Stimulated activated CD8-positive, alpha-beta memory T cell treated with anti-CD3 and anti-CD28 coated beads, Interleukin-15, amount 100 ng/mL, for 48 hours (primary cell): ENCODE results near the gene YES1.

ENCODE experiments used
- DNase-seq, 2 donors: peaks; one replicate each; pipeline ENCODE4 v3.0.0-alpha.2; 2020; ENCODE audit warnings: low read depth in 2 of 2

YES1 gene

GRCh38 chr18:725646-726045, 86.4 kb downstream of the YES1 start:
- DNase-seq, result no peak

GRCh38 chr18:723541-724080, 88.4 kb downstream of the YES1 start:
- no peak for DNase-seq

GRCh38 chr18:717003-717402, 95.0 kb downstream of the YES1 start:
- DNase-seq, result no peak

- peak in 1 of 2 donors; percentile 19 for DNase-seq
Observed at GRCh38 chr18:715626-716025, 96.4 kb downstream of the YES1 start.

GRCh38 chr18:713135-713490, 98.9 kb downstream of the YES1 start:
- DNase-seq, result no peak

GRCh38 chr18:712401-713134, 99.5 kb downstream of the YES1 start, which contains the start of gene ENOSF1:
TSS of gene ENOSF1 (minus strand) at chr18:712630. CDS start at chr18:712587, 43 bp downstream.
- peak; percentile 85 to 89 for DNase-seq

- peak; percentile 58 to 63 for DNase-seq
Observed at GRCh38 chr18:711657-712400, 100.2 kb downstream of the YES1 start.

- no peak for DNase-seq
Observed at GRCh38 chr18:711310-711656, 100.8 kb downstream of the YES1 start.

- no peak for DNase-seq
Observed at GRCh38 chr18:710418-711300, 101.4 kb downstream of the YES1 start.

GRCh38 chr18:709771-710170, 102.3 kb downstream of the YES1 start:
- DNase-seq, result no peak

GRCh38 chr18:708096-708495, 103.9 kb downstream of the YES1 start:
- DNase-seq, result no peak

GRCh38 chr18:706405-706804, 105.6 kb downstream of the YES1 start:
- no peak for DNase-seq

- no peak for DNase-seq
Observed at GRCh38 chr18:703213-703967, 108.7 kb downstream of the YES1 start.

GRCh38 chr18:697800-698199, 114.2 kb downstream of the YES1 start:
- DNase-seq, result no peak

- DNase-seq, result no peak
Observed at GRCh38 chr18:697012-697411, 115.0 kb downstream of the YES1 start.

GRCh38 chr18:693466-694187, 118.4 kb downstream of the YES1 start:
- DNase-seq, result no peak

GRCh38 chr18:692824-693223, 119.2 kb downstream of the YES1 start:
- DNase-seq, result no peak

- DNase-seq, result no peak
Observed at GRCh38 chr18:688323-688722, 123.7 kb downstream of the YES1 start.

GRCh38 chr18:686339-687111, 125.5 kb downstream of the YES1 start:
- no peak for DNase-seq

GRCh38 chr18:685438-685837, 126.6 kb downstream of the YES1 start:
- DNase-seq, result no peak
